Esophagus squamous epithelium (tissue), 5 donors: ENCODE measurements around the gene DEFB114. TPM values are rescaled to one million over a fixed set of nuclear protein-coding genes. Genes with fewer than 3 reads are reported as not detected.

Source experiments
- DNase-seq: peaks from one replicate; lab custom pipeline; 2025; lab: John Stamatoyannopoulos, UW
- H3K27ac ChIP-seq, 4 donors: fragments of 200-600 bp; sonication (generic); one replicate each; pipeline ENCODE4 v1.5.1; 2016 to 2019; ENCODE audit warnings: mild to moderate bottlenecking in 1 of 4
- H3K27me3 ChIP-seq, 4 donors: fragments of 200-600 bp; sonication (generic); 1 replicate in 3 of 4; 2 replicates in 1 of 4; pipeline versions ENCODE4 v1.5.1 to v1.6.0; 2017 to 2021; ENCODE audit warnings: antibody characterized with exemption in 1 of 4
- H3K36me3 ChIP-seq, 3 donors: fragments of 200-600 bp; sonication (generic); one replicate each; pipeline ENCODE4 v1.5.1; 2016 to 2019
- H3K4me1 ChIP-seq, 3 donors: fragments of 200-600 bp; sonication (generic); one replicate each; pipeline ENCODE4 v1.5.1; 2017 to 2019
- H3K4me3 ChIP-seq, 4 donors: fragments of 200-600 bp; sonication (generic); 1 replicate in 3 of 4; 2 replicates in 1 of 4; pipeline ENCODE4 v1.5.1; 2016 to 2019; ENCODE audit warnings: mild to moderate bottlenecking in 2 of 4, moderate library complexity in 1 of 4
- H3K9me3 ChIP-seq, 3 donors: fragments of 200-600 bp; sonication (generic); one replicate each; pipeline ENCODE4 v1.5.1; 2016 to 2019
- CTCF ChIP-seq, 6 experiments: fragments of 450-650 bp in 4 of 6; fragments of 200-600 bp in 2 of 6; sonication (generic) in 2 of 6; IDR thresholded peaks; one replicate each; pipeline ENCODE4 v1.5.1; 2016 to 2019; ENCODE audit warnings: antibody characterized with exemption in 6 of 6, mild to moderate bottlenecking in 4 of 6, moderate library complexity in 4 of 6
- POLR2A ChIP-seq, 4 donors: fragments of 450-650 bp; IDR thresholded peaks; one replicate each; pipeline ENCODE4 v1.6.1; 2017; ENCODE audit warnings: antibody characterized with exemption in 4 of 4, mild to moderate bottlenecking in 4 of 4, moderate library complexity in 3 of 4
- WGBS, 2 donors: methylation state at CpG; one replicate each; pipeline ENCODE4 v1.1.5; 2018; 5-methylcytosine and 5-hydroxymethylcytosine counted together
- intact Hi-C: fragments of 100-400 bp; cut with DNase I; formaldehyde crosslinking; loops from one replicate; pipeline ENCODE4 v1.15.0; 2022
- total RNA-seq, 4 donors: library from RNA; depleted of rRNA; stranded (reverse); fragments of >200 nt; gene quantifications; one replicate each; pipeline ENCODE4 v1.1.0, GENCODE V29; 2016
- donor health status: DM: yes; HTN: yes; CAD: no.

The DEFB114 gene
- total RNA-seq, 4 donors from 2014 or later: not detected

GRCh38 chr6:49929340-49929739 is 34.6 kb downstream of the DEFB114 start:
- Histone ChIP-seq H3K4me1 (no peaks in the 10 kb centered on the region), H3K27me3 (no peaks in the 10 kb centered on the region), H3K36me3 (no peaks in the 10 kb centered on the region), H3K27ac (no peak overlapping the region), H3K4me3 (no peak overlapping the region), H3K9me3 (no peaks in the 10 kb centered on the region)
- TF ChIP-seq CTCF (IDR thresholded peaks at IDR 0.05) (no peak), POLR2A (IDR thresholded peaks at IDR 0.05) (no peak)
- intact Hi-C loops: no loop called here
- DNase-seq: no peak

GRCh38 chr6:49923826-49924225 is 40.1 kb downstream of the DEFB114 start:
- no peak for DNase-seq
- Histone ChIP-seq H3K9me3 (no peaks in the 10 kb centered on the region), H3K27ac (no peak overlapping the region), H3K4me1 (no peaks in the 10 kb centered on the region), H3K27me3 (no peaks in the 10 kb centered on the region), H3K4me3 (no peak overlapping the region), H3K36me3 (no peaks in the 10 kb centered on the region)
- no peak for TF ChIP-seq CTCF (IDR thresholded peaks at IDR 0.05)
- no peak for TF ChIP-seq POLR2A (IDR thresholded peaks at IDR 0.05)
- 42 to 66% methylated on average over 3 of the region's 3 CpGs for WGBS, 2 donors
- intact Hi-C loops: no loop called here

- intact Hi-C loops: no loop called here
- no peaks in the 10 kb centered on the region for H3K9me3 ChIP-seq
- H3K27me3 ChIP-seq: no peaks in the 10 kb centered on the region
- no peak overlapping the region for H3K4me3 ChIP-seq
- WGBS, 2 donors: 76 to 82% methylated on average over 5 of the region's 5 CpGs
- DNase-seq: no peak
- H3K4me1 ChIP-seq: peaks cover 0 to 4% (median 0%) of the 10 kb centered on the region in 3 donors
- no peaks in the 10 kb centered on the region for H3K36me3 ChIP-seq
- no peak for TF ChIP-seq POLR2A (IDR thresholded peaks at IDR 0.05)
- TF ChIP-seq CTCF (IDR thresholded peaks at IDR 0.05): no peak
- H3K27ac ChIP-seq: no peak overlapping the region
Measured at GRCh38 chr6:49919935-49920644, 43.9 kb downstream of the DEFB114 start.

- intact Hi-C loops: no loop called here
- TF ChIP-seq CTCF (IDR thresholded peaks at IDR 0.05): no peak
- no peak for TF ChIP-seq POLR2A (IDR thresholded peaks at IDR 0.05)
- no peak for DNase-seq
- no peak overlapping the region for H3K4me3 ChIP-seq
- H3K9me3 ChIP-seq: no peaks in the 10 kb centered on the region
- H3K36me3 ChIP-seq: no peaks in the 10 kb centered on the region
- 61 to 78% methylated on average over 4 of the region's 4 CpGs for WGBS, 2 donors
- no peak overlapping the region for H3K27ac ChIP-seq
- peaks cover 0 to 12% (median 0%) of the 10 kb centered on the region in 3 donors for H3K4me1 ChIP-seq
- no peaks in the 10 kb centered on the region for H3K27me3 ChIP-seq
Measured at GRCh38 chr6:49919261-49919660, 44.7 kb downstream of the DEFB114 start.

- no peak for DNase-seq
- no peak for TF ChIP-seq POLR2A (IDR thresholded peaks at IDR 0.05)
- TF ChIP-seq CTCF (IDR thresholded peaks at IDR 0.05): no peak
- Histone ChIP-seq H3K9me3 (no peaks in the 10 kb centered on the region), H3K4me1 (peaks cover 0 to 17% (median 2%) of the 10 kb centered on the region in 3 donors), H3K27me3 (no peaks in the 10 kb centered on the region), H3K27ac (no peak overlapping the region), H3K36me3 (no peaks in the 10 kb centered on the region), H3K4me3 (no peak overlapping the region)
- intact Hi-C loops: no loop called here
- 52 to 68% methylated on average over 2 of the region's 2 CpGs for WGBS, 2 donors
Measured at GRCh38 chr6:49918787-49919186, 45.2 kb downstream of the DEFB114 start.
